Osteocyte (in vitro differentiated cells): ENCODE data around the gene ANKRD9. TPM values are rescaled to one million over a fixed set of nuclear protein-coding genes. Genes with fewer than 3 reads are reported as not detected.

ENCODE experiments used
- DNase-seq: peaks from one replicate; pipeline ENCODE4 v3.0.0; 2021; ENCODE audit warnings: mixed read lengths; ENCODE audit not compliant: unreplicated experiment; ENCODE audit errors: extremely low spot score
- H3K27ac Mint-ChIP-seq: one replicate; pipeline ENCODE4 v1.8.0; 2021; ENCODE audit warnings: mild to moderate bottlenecking, mixed read lengths; ENCODE audit not compliant: unreplicated experiment
- H3K27me3 Mint-ChIP-seq: one replicate; pipeline ENCODE4 v1.8.0; 2021; ENCODE audit warnings: mixed read lengths; ENCODE audit not compliant: unreplicated experiment
- H3K36me3 Mint-ChIP-seq: one replicate; pipeline ENCODE4 v1.8.0; 2021; ENCODE audit warnings: mixed read lengths; ENCODE audit not compliant: unreplicated experiment
- H3K4me1 Mint-ChIP-seq: one replicate; pipeline ENCODE4 v1.8.0; 2021; ENCODE audit warnings: mixed read lengths; ENCODE audit not compliant: unreplicated experiment
- H3K4me3 Mint-ChIP-seq: one replicate; pipeline ENCODE4 v1.8.0; 2021; ENCODE audit warnings: mild to moderate bottlenecking, moderate library complexity, mixed read lengths; ENCODE audit not compliant: unreplicated experiment
- H3K9me3 Mint-ChIP-seq: one replicate; pipeline ENCODE4 v1.8.0; 2021; ENCODE audit warnings: mixed read lengths; ENCODE audit not compliant: unreplicated experiment
- long read RNA-seq: library from polyadenylated mRNA; unstranded; transcript quantifications from one replicate; pipeline ENCODE4 v2.0.0, GENCODE V29; 2021
- total RNA-seq: library from RNA; stranded (reverse); gene quantifications from 2 replicates; pipeline ENCODE4 v1.2.1, GENCODE V29; 2021
- TF ChIP-seq, protein P1 (sequence below): fragments of 200-600 bp; sonication (generic); IDR thresholded peaks from 2 replicates; pipeline ENCODE4 v1.5.0; 2021; ENCODE audit warnings: antibody characterized with exemption, mild to moderate bottlenecking, moderate library complexity

Gene ANKRD9
- total RNA-seq: 12.6 and 13.6 TPM in 2 replicates
- long read RNA-seq: 0 reads

- peaks cover 2% of the 10 kb centered on the region for H3K36me3 Mint-ChIP-seq
- H3K4me1 Mint-ChIP-seq: peaks cover 7% of the 10 kb centered on the region
- H3K27me3 Mint-ChIP-seq: no peaks in the 10 kb centered on the region
- H3K4me3 Mint-ChIP-seq: peak within 1 kb of the TSS; percentile 73
- H3K27ac Mint-ChIP-seq: peak within 1 kb of the TSS; percentile 54
- no peaks in the 10 kb centered on the region for H3K9me3 Mint-ChIP-seq
- TF ChIP-seq, protein P1, sequence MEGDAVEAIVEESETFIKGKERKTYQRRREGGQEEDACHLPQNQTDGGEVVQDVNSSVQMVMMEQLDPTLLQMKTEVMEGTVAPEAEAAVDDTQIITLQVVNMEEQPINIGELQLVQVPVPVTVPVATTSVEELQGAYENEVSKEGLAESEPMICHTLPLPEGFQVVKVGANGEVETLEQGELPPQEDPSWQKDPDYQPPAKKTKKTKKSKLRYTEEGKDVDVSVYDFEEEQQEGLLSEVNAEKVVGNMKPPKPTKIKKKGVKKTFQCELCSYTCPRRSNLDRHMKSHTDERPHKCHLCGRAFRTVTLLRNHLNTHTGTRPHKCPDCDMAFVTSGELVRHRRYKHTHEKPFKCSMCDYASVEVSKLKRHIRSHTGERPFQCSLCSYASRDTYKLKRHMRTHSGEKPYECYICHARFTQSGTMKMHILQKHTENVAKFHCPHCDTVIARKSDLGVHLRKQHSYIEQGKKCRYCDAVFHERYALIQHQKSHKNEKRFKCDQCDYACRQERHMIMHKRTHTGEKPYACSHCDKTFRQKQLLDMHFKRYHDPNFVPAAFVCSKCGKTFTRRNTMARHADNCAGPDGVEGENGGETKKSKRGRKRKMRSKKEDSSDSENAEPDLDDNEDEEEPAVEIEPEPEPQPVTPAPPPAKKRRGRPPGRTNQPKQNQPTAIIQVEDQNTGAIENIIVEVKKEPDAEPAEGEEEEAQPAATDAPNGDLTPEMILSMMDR: no peak
- peak; percentile 98 for DNase-seq
These were observed at the start of gene ANKRD9 for GRCh38 chr14:102509746-102510615. TSS of gene ANKRD9 (minus strand) at chr14:102509776. CDS start at chr14:102507889, 1,887 bp downstream.

DNA sequence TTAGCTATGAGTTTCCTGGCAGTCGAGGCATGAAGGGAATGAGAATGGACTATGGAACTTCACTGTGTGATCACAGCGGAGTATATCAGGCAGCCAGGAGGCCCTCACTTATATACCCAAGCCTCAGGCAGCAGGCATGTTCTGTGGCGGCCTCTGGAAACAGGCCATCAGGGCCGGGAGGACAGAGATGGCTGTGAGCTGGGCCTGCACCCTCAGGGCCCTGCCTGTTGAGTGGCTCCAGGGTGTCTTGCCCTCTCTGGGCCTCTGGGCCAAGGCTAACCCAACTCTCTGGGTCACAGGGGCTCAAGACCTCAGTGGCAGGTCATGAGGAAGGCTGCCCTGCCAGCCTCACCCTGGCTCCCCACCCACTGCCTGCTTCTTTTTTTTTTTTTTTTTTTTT, 49.0 kb upstream of the ANKRD9 start:
- Mint-ChIP-seq H3K27ac (no peak overlapping the region), H3K4me3 (no peak overlapping the region), H3K36me3 (no peaks in the 10 kb centered on the region), H3K27me3 (no peaks in the 10 kb centered on the region), H3K9me3 (no peaks in the 10 kb centered on the region), H3K4me1 (no peaks in the 10 kb centered on the region)
- no peak for DNase-seq
- TF ChIP-seq, protein P1: no peak

- Mint-ChIP-seq H3K36me3 (no peaks in the 10 kb centered on the region), H3K27ac (no peak overlapping the region), H3K27me3 (no peaks in the 10 kb centered on the region), H3K4me1 (peaks cover under 1% of the 10 kb centered on the region), H3K9me3 (no peaks in the 10 kb centered on the region), H3K4me3 (no peak overlapping the region)
- TF ChIP-seq, protein P1: no peak
- no peak for DNase-seq
These were observed 48.1 kb upstream of the ANKRD9 start for GRCh38 chr14:102557434-102558226.

DNA sequence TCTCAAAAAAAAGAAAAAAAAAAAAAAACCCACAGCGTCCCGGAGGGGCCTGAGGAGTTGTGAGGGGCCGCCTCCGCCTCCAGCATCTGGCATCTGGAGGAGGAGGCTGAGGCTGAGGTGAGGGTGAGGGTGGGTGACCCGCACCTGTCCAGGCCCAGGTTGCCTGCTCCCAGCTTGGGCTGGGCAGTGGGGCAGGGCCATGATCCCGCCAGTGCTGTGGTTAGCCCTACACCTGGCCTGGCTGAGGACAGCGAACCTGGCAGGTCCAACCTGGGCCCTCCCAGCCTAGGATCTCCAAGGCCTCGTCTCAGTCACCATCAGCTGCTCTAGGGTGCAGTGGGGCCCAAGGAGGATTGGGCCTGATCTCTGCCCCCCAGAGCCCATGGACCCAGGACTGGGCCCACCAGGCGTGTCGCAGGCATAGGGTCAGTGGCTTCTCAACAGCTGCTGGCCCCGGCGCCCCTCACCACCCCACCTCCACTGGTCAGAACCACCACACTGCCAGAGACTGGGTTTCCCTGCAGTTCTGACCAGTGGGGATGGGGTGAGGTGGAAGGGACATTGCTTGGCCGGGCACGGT, 46.6 kb upstream of the ANKRD9 start:
- Mint-ChIP-seq H3K4me1 (peaks cover 2% of the 10 kb centered on the region), H3K4me3 (no peak overlapping the region), H3K27ac (no peak overlapping the region), H3K9me3 (no peaks in the 10 kb centered on the region), H3K27me3 (no peaks in the 10 kb centered on the region), H3K36me3 (no peaks in the 10 kb centered on the region)
- DNase-seq: no peak
- TF ChIP-seq, protein P1: no peak
